GM21360 (cell line): ENCODE results near the gene OR7E24.
"Not testable (repeated sequence)": the region's sequence is repeated elsewhere in the genome, so short reads cannot be mapped to it uniquely, and the experiment has no call there.

Experiments used
- ATAC-seq: cut with Tn5 transposase; IDR thresholded peaks from one replicate; pipeline ENCODE4 v1.9.1; 2021; ENCODE audit warnings: mild to moderate bottlenecking, moderate library complexity; ENCODE audit not compliant: unreplicated experiment

The OR7E24 gene

DNA sequence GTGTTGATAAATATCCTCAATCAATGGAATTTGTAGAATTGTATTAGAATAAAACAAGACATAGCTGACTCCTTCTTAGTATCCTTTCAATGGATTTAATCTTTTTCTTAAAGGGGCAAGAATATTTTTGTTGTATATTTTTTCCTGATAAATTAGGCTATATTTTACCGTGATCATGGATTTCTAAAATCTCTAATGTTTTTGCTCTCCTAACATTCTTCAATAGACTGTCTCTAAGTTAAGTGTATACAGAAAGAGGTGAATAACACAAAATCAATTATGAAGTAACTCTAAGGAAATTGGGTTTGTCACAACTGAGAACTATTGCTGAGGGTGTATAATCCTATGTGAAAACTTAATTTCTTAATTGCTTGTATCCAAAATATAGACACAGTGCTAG, at the start of gene OR7E24:
Gene OR7E24 (plus strand): TSS at position 301 of the 400 bp plus-strand sequence. CDS start 114 bp downstream, outside the sequence.
- no peak for ATAC-seq

DNA sequence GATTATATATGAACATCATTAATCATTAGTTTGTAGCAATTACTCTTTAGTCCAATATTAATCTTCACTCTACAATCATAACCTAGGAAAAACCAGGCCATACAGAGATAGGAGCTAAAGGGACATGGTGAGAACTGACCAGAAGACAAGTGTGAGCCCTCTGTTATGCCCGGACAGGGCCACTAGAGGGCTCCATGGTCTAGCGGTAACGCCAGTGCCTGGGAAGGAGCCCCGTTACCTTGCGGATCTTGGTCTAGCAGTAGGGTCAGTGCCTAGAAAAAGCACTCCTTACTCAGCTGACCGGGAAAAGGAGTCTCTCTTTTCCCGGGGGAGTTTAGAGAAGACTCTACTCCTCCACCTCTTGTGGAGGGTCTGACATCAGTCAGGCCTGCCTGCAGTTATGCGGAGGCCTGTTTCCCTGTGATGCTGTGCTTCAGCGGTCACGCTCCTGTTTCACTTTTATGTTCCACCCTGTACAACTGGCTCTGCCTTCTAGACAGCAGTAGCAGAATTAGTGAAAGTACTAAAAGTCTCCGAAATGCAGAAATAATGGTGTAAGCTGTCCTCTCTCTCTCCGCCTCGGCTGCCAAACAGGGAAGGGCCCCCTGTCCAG, 45.1 kb upstream of the OR7E24 start:
- no peak for ATAC-seq

GRCh38 chr19:9219489-9219888, 31.2 kb upstream of the OR7E24 start, which contains the start of gene OR7D4:
Gene OR7D4 (minus strand): TSS chr19:9219589. CDS start chr19:9214837, 4,752 bp downstream.
- no peak for ATAC-seq

- ATAC-seq, result no peak
Observed at GRCh38 chr19:9251236-9251635, 506 bp downstream of the OR7E24 start.

DNA sequence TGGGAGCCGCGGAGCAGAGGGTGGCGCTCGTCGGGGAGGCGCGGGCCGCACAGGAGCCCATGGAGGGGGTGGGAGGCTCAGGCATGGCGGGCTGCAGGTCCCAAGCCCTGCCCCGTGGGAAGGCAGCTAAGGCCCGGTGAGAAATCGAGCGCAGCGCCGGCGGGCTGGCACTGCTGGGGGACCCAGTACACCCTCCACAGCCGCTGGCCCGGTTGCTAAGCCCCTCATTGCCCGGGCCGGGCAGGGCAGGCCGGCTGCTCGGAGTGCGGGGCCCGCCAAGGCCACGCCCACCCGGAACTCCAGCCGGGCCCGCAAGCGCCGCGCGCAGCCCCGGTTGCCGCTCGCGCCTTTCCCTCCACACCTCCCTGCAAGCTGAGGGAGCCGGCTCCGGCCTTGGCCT, 32.8 kb downstream of the OR7E24 start:
- not testable (repeated sequence) for ATAC-seq

- no peak for ATAC-seq
Observed at GRCh38 chr19:9289231-9289884, 38.6 kb downstream of the OR7E24 start.

GRCh38 chr19:9295411-9295849, 44.7 kb downstream of the OR7E24 start:
- no peak for ATAC-seq

DNA sequence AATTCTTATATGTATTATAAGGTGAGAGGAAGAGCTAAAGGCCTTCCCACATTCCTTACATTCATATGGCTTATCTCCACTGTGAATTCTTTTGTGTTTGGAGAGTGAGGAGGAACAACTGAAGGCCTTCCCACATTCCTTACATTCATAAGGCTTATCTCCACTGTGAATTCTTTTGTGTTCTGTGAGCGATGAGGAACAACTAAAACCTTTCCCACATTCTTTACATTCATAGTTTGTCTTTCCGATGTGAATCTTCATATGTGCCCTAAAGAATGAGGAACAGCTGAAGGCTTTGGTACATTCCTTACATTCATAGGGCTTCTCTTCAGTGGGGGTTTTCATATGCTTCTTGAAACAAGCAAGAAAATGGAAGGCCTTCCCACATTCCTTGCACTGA, 45.6 kb downstream of the OR7E24 start:
- no peak for ATAC-seq
